DLD1 (cell line): ENCODE results near the gene PTPRN2.

Experiments used
- in situ Hi-C: cut with HindIII; loops from 2 replicates; pipeline ENCODE4 v1.10.0; 2017; ENCODE audit warnings: low sequenced_read_pairs

Gene PTPRN2

GRCh38 chr7:157623556-157623955 lies 964.1 kb downstream of the PTPRN2 start:
- in situ Hi-C loops, result no loop called here

- in situ Hi-C loops, result no loop called here
Observed at GRCh38 chr7:157622408-157623205, 965.0 kb downstream of the PTPRN2 start.

GRCh38 chr7:157622000-157622399 lies 965.6 kb downstream of the PTPRN2 start:
- in situ Hi-C loops, result no loop called here

- in situ Hi-C loops, result no loop called here
Observed at GRCh38 chr7:157621131-157621681, 966.4 kb downstream of the PTPRN2 start.

- in situ Hi-C loops, result no loop called here
Observed at GRCh38 chr7:157620616-157621015, 967.0 kb downstream of the PTPRN2 start.

- in situ Hi-C loops, result no loop called here
Observed at GRCh38 chr7:157619753-157620525, 967.7 kb downstream of the PTPRN2 start.

- in situ Hi-C loops, result no loop called here
Observed at GRCh38 chr7:157618823-157619606, 968.6 kb downstream of the PTPRN2 start.

GRCh38 chr7:157618091-157618726 lies 969.4 kb downstream of the PTPRN2 start:
- in situ Hi-C loops, result no loop called here

- in situ Hi-C loops, result no loop called here
Observed at GRCh38 chr7:157617401-157617800, 970.2 kb downstream of the PTPRN2 start.

- in situ Hi-C loops, result no loop called here
Observed at GRCh38 chr7:157616931-157617330, 970.7 kb downstream of the PTPRN2 start.

- in situ Hi-C loops, result no loop called here
Observed at GRCh38 chr7:157616426-157616825, 971.2 kb downstream of the PTPRN2 start.

- in situ Hi-C loops, result no loop called here
Observed at GRCh38 chr7:157615852-157616251, 971.8 kb downstream of the PTPRN2 start.

- in situ Hi-C loops, result no loop called here
Observed at GRCh38 chr7:157615101-157615817, 972.4 kb downstream of the PTPRN2 start.

GRCh38 chr7:157614457-157615020 lies 973.1 kb downstream of the PTPRN2 start:
- in situ Hi-C loops, result no loop called here

- in situ Hi-C loops, result no loop called here
Observed at GRCh38 chr7:157613575-157614322, 973.9 kb downstream of the PTPRN2 start.

- in situ Hi-C loops, result no loop called here
Observed at GRCh38 chr7:157612664-157613561, 974.7 kb downstream of the PTPRN2 start.

GRCh38 chr7:157612009-157612663 lies 975.5 kb downstream of the PTPRN2 start:
- in situ Hi-C loops, result no loop called here
